Measurements from ENCODE around the gene CCL19.

The CCL19 gene

DNA sequence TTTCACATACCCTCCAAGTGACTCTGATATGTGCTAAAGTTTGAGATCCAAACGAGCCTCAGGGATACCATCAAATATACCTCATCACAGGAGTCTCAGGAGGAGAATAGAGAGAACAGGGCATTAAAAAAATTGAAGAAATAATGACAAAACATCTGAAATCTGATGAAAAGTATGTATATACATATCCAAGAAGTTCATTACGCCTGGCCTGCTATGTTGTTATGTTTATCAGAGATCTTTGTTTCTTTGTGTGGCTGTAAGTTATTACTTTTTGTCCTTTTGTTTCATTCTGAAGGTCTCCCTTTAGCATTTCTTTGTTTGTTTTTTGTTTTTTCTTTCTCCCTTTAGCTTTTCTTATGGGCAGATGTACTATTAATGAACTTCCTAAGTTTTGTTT, 2.5 kb upstream of the CCL19 start:
- DNase-seq = no peak

DNA sequence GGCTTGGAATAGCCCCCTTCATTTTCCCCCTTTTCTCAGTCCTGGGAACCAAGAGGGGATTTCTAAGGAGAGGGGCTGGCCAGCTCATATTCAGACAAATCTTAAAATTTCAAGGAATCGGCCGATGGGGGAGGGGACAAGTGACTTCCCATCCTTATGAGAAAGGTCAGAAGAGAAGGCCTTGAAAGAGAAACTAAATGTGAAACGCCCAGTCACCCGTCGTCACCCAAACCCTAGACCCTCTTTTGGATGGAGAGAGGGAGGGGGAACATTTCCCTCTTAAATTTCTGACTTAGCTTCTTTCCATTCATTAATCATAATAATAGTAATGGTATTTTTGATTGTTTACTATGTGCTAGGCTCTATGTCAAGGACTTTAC, 850 bp upstream of the CCL19 start:
- DNase-seq = peak in 2 of 4 experiments; percentile 18 to 22

- DNase-seq = no peak
These were observed 1.6 kb downstream of the CCL19 start for GRCh38 chr9:34689512-34689911.

- DNase-seq = no peak
These were observed 2.0 kb downstream of the CCL19 start for GRCh38 chr9:34689116-34689470.

- DNase-seq = no peak
These were observed 2.6 kb downstream of the CCL19 start for GRCh38 chr9:34688329-34689115.

- DNase-seq = peak; percentile 47 to 68 (median 58)
These were observed 3.6 kb downstream of the CCL19 start for GRCh38 chr9:34687276-34688030.

- DNase-seq = peak; percentile 15 to 58 (median 36)
These were observed 4.3 kb downstream of the CCL19 start for GRCh38 chr9:34686732-34687131.

- DNase-seq = no peak
These were observed 4.8 kb downstream of the CCL19 start for GRCh38 chr9:34686231-34686630.

GRCh38 chr9:34685591-34685990, 5.5 kb downstream of the CCL19 start:
- no peak for DNase-seq

DNA sequence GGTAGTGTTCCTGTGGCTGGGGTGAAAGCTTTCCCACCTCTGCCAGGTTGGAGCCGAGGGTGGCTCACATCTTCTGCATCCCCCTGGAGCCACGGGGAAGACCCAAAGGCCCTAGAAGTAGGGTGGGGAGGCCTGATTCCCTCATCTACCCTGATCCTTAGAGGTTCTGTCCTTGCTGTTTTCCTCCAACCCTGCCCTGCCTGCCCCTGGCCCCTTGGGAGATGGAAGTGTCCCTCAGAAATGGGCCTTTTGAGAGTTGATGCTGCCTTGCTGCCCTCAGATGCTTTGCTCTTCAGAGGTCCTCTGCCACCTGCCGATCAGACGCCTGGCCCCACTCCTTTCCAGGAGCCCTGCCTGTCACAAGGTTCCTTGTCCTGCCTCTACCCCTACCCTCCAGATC, 6.3 kb downstream of the CCL19 start:
- DNase-seq = no peak

DNA sequence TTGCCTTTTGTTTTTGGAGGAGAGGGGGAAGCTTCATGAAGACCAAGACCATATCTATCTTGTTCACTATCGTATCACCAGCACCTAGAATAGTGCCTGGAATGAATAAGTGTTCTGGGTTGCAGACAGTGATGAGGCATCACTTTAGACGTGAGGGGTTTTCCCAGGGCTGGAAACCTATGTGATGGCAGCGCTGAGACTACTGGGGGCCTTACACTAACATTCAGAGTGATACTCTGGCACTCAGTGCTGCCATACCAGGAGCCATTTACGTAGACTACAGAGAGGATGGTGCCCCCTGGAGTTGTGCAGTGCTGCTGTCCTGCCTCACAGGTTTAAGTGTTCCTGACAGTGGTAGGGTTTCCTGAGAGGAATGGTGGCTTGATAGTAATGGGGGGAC, 6.9 kb downstream of the CCL19 start:
- no peak for DNase-seq

- no peak for DNase-seq
These were observed 15.2 kb downstream of the CCL19 start for GRCh38 chr9:34675869-34676268.

DNA sequence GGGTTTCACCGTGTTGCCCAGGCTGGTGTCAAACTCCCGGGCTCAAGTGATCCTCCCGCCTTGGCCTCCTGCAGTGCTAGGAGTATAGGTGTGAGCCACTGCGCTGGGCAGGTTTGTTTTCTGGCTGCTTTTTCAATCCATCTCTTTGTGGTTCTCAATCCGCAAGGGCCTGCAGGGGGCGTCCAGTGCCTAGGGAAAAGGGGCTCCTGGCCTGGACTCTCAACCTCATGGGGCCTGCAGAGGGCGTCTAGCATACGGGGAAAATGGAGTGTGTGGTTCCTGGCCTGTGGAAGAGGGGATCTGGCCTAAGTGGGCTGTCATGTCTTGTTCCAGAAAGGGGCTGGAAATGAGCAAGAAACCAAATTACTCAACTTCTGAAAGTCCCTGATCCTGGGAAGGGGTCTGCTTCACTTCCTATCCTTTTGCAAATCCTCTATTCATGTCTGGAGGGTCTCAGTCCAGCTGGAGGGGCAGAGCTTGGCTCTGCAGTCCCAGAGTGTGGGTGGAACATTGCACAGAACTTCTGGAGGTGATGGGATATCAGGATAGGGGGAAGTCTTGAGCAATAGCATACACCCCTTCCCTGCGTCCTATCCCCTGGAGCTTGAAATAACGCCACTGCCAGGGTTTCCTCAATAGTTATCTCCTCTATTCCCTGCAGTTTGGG, 15.9 kb downstream of the CCL19 start:
- peak; percentile 86 to 95 (median 90) for DNase-seq

DNA sequence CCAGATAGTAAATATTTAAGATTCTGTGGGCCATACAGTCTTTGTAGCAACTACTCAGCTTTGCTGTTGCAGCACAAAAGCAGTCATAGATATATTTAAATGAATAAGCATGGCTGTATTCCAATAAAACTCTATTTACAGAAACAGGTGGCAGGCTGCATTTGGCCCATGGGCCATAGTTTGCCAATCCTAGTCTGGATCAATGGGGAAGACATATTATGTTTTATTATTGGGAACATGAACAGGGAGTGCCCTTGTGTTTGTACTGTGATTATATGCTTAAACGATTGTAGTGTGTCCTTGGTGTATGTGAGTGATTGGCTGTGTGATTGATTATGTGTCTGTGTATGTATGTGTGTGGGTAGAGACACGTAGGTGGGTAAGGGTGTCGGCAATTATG, 16.6 kb downstream of the CCL19 start:
- DNase-seq = no peak

- DNase-seq = no peak
These were observed 19.8 kb downstream of the CCL19 start for GRCh38 chr9:34671307-34671706.

DNA sequence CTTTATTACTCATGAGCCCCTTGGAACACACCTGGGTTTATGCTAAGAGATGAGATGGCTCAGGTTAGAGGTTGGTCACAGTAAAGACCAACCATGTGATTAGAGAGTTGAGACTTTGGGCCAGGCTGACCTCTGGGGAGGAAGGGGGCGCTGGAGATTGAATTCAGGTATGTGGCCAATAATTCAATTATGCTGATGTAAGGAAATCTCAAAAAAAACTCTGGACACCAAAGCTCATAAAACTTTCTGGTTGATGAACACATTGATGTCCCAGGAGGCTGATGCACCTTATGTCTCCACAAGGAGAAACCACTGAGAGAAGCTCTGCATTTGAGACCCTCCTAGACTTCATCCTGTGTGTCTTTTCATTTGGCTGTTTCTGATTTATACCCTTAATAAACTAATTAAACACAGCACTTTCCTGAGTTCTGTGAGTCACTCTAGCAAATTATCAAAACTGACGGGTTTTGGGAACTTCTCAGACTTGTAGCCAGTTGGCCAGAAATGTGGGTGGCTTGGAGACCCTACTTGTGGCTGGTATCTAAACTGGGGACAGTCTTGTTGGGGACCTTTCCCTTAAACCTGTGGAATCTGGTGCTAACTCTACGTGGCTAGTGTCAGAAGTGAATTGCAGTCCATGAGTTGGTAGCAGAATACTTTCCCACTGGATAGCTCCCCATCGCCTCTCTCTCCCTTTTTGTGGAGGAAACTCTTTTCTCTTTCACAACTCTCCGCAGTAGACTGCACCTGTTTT, 21.1 kb downstream of the CCL19 start:
- DNase-seq = no peak

GRCh38 chr9:34665381-34666250, 25.5 kb downstream of the CCL19 start:
- DNase-seq = peak; percentile 92 to 96 (median 93)

DNA sequence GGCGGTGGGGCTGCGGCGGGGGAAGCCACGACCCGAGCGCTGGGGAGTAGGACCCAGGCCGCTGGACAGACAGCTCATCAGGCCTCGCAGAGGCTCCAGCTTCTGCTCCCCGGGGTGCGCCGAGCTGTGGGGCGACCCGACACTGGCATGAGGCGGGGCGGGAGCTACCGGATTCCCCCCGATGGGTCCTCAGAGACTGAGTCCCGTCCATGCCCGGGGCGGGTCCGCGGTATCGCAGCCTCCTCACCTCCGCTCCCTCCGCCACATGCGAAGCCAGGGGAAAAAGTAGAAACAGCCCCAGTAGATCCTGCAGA, 26.1 kb downstream of the CCL19 start:
- no peak for DNase-seq

DNA sequence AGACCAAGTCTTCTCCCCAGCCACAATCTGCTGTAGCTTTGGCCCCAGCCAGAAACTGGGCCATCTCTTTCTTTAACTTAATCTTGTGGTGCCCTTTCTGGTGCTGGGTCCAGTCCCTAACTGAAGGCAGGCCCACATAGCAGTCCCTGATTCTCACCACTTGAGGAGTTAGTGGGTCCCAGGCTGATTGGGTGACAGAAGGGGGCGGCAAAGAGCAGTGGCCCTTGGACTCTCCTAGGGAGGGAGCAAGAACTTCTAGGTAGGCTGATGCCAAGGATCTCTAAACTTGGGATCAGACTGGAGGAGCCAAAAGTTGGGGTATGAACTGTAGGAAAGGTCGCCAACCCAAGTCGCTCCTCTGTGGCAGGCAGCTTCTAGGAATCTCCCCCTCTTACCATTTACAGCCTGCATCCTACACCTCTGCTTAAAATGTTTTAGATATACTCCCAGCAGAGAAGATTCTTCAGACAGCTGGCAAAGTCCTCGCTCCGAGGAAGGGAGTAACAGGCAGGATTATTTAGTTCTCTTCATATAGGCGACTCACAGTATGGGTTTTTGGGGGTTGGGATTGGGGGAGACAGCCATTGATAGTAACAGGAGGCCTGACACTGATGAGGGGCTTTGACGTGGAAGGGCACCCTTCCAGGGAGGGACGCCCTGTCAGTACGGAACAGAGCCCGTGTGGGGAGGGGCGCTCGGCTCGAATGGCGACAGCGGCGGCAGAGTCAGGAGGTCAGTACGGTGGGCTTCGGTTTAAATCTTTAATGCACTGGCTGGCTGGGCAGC, 26.6 kb downstream of the CCL19 start:
- peak; percentile 83 to 88 (median 86) for DNase-seq

GRCh38 chr9:34663303-34663605, 27.8 kb downstream of the CCL19 start:
- DNase-seq = no peak

GRCh38 chr9:34662526-34663302, 28.4 kb downstream of the CCL19 start, which contains the start of gene CCL27:
Gene CCL27 (minus strand): TSS chr9:34662657. CDS start chr9:34662633, 24 bp downstream.
- DNase-seq = no peak

Measured in suppressor macrophage (primary cell).